Testis (tissue), 2 donors: ENCODE results near the gene NKX6-2.

Source experiments
- CTCF ChIP-seq, 3 experiments: fragments of 450-650 bp in 2 of 3; fragments of 200-600 bp in 1 of 3; sonication (generic) in 1 of 3; IDR thresholded peaks; one replicate each; pipeline ENCODE4 v1.5.1; 2016 to 2019; ENCODE audit warnings: antibody characterized with exemption in 3 of 3, mild to moderate bottlenecking in 2 of 3, moderate library complexity in 1 of 3
- POLR2A ChIP-seq: fragments of 450-650 bp; IDR thresholded peaks from one replicate; pipeline ENCODE4 v1.6.1; 2017; ENCODE audit warnings: antibody characterized with exemption, mild to moderate bottlenecking, moderate library complexity

GRCh38 chr10:132792796-132793195, 6.8 kb upstream of the NKX6-2 start:
- no peak for TF ChIP-seq CTCF (IDR thresholded peaks at IDR 0.05)
- no peak for TF ChIP-seq POLR2A
